ENCODE data around the gene AKAP8. TPM values are rescaled to one million over a fixed set of nuclear protein-coding genes. Genes with fewer than 3 reads are reported as not detected.

AKAP8 gene
- total RNA-seq, 1 experiment from 2014 or later: 59.5 TPM

- Mint-ChIP-seq H3K4me3 (no peak overlapping the region), H3K36me3 (ENCODE audit: insufficient read depth in 1 of 3, low read depth in 3 of 3) (peaks cover 34 to 48% (median 46%) of the 10 kb centered on the region in 3 experiments)
- WGBS (ENCODE audit: extremely low coverage, insufficient read length, low lambda C conversion rate): no CpG with 5 or more reads among the region's 13 CpGs
Observed at GRCh38 chr19:15424121-15424520, 44.5 kb upstream of the AKAP8 start.

More at GRCh38 chr19:15424121-15424520, 44.5 kb upstream of the AKAP8 start:
- Histone ChIP-seq H3T11ph (ENCODE audit: low read length) (no peak overlapping the region), H3K23ac (ENCODE audit: insufficient read length, low read depth, low read length) (no peak overlapping the region), H4K8ac (replicated peaks; ENCODE audit: insufficient read length, low read depth, low read length) (no peak overlapping the region), H3K27ac (ENCODE audit: insufficient read length, low read depth, low read length) (no peak overlapping the region), H4K20me1 (ENCODE audit: control insufficient read depth, insufficient read depth, insufficient read length) (no peaks in the 10 kb centered on the region), H3K14ac (ENCODE audit: insufficient read depth, low read length) (no peak overlapping the region), H3K79me2 (ENCODE audit: insufficient read depth, low read length) (no peaks in the 10 kb centered on the region), H3K18ac (ENCODE audit: insufficient read length, low read depth, low read length) (no peak overlapping the region), H3K56ac (ENCODE audit: insufficient read length, low read depth, low read length) (no peak overlapping the region), H3K9ac (ENCODE audit: extremely low read depth, insufficient read length, low read length) (no peak overlapping the region), H3K4me1 (ENCODE audit: insufficient read depth, low read length) (no peaks in the 10 kb centered on the region), H2BK15ac (ENCODE audit: low read depth, low read length) (no peak overlapping the region), H3K4ac (ENCODE audit: low read depth, low read length) (no peak overlapping the region), H3K27me3 (ENCODE audit: insufficient read depth, low read length) (no peaks in the 10 kb centered on the region), H2BK20ac (ENCODE audit: low read depth, low read length, poor library complexity, severe bottlenecking) (no peak overlapping the region), H4K91ac (ENCODE audit: insufficient read length, low read depth, low read length) (no peak overlapping the region), H3K79me1 (ENCODE audit: insufficient read depth, low read depth, low read length, poor library complexity, severe bottlenecking) (peaks cover 6% of the 10 kb centered on the region), H2AK5ac (ENCODE audit: insufficient read length, low read length) (no peak overlapping the region), H2BK12ac (ENCODE audit: insufficient read length, low read depth, low read length) (no peak overlapping the region), H4K5ac (ENCODE audit: insufficient read length, low read depth, low read length) (no peak overlapping the region), H2BK5ac (ENCODE audit: insufficient read length, low read length) (no peak overlapping the region), H3K23me2 (ENCODE audit: insufficient read length, low read depth, low read length, poor library complexity, severe bottlenecking) (no peaks in the 10 kb centered on the region), H3K9me3 (ENCODE audit: control insufficient read depth, low read depth, low read length) (no peaks in the 10 kb centered on the region), H2BK120ac (ENCODE audit: low read depth, low read length, poor library complexity, severe bottlenecking) (no peak overlapping the region), H3K4me2 (ENCODE audit: insufficient read depth, insufficient read length, low read length) (no peak overlapping the region), H2AFZ (ENCODE audit: low read length) (no peak overlapping the region)
- Mint-ChIP-seq H3K9me3 (peaks cover 0 to 3% of the 10 kb centered on the region in 2 experiments; a peak in 2 of 5 replicates), H3K4me1 (peaks cover 0 to 5% of the 10 kb centered on the region in 2 experiments; a peak in 3 of 4 replicates), H3K27ac (no peak overlapping the region), H3K27me3 (ENCODE audit: low read depth) (no peaks in the 10 kb centered on the region)
- no peak for TF ChIP-seq CTCF (conservative IDR thresholded peaks at IDR 0.05)
- no peak for DNase-seq
